Measurements from ENCODE around the gene PLB1.
A peak's percentile ranks its signal among the peaks of the same experiment; 100 is the strongest.

PLB1 gene

GRCh38 chr2:28617502-28618184, 121.8 kb downstream of the PLB1 start:
- DNase-seq: no peak

GRCh38 chr2:28618221-28619141, 122.6 kb downstream of the PLB1 start:
- DNase-seq: no peak

- peak; percentile 56 for DNase-seq
Observed at GRCh38 chr2:28619213-28620196, 123.6 kb downstream of the PLB1 start.

GRCh38 chr2:28620291-28620793, 124.5 kb downstream of the PLB1 start:
- DNase-seq: no peak

GRCh38 chr2:28620801-28621171, 124.9 kb downstream of the PLB1 start:
- DNase-seq: no peak

GRCh38 chr2:28621172-28622100, 125.6 kb downstream of the PLB1 start:
- DNase-seq: peak; percentile 92

- DNase-seq: no peak
Observed at GRCh38 chr2:28622101-28622499, 126.2 kb downstream of the PLB1 start.

- DNase-seq: no peak
Observed at GRCh38 chr2:28623582-28624405, 127.9 kb downstream of the PLB1 start.

GRCh38 chr2:28624436-28624792, 128.6 kb downstream of the PLB1 start:
- no peak for DNase-seq

GRCh38 chr2:28624793-28625701, 129.2 kb downstream of the PLB1 start:
- peak; percentile 78 for DNase-seq

GRCh38 chr2:28626376-28626775, 130.5 kb downstream of the PLB1 start:
- DNase-seq: no peak

GRCh38 chr2:28626891-28627421, 131.1 kb downstream of the PLB1 start:
- DNase-seq: peak; percentile 38

- DNase-seq: peak; percentile 63
Observed at GRCh38 chr2:28627722-28628480, 132.0 kb downstream of the PLB1 start.

GRCh38 chr2:28628506-28628905, 132.6 kb downstream of the PLB1 start:
- no peak for DNase-seq

- DNase-seq: no peak
Observed at GRCh38 chr2:28628987-28629386, 133.1 kb downstream of the PLB1 start.

GRCh38 chr2:28629910-28630309, 134.1 kb downstream of the PLB1 start:
- DNase-seq: no peak

- no peak for DNase-seq
Observed at GRCh38 chr2:28630341-28630740, 134.5 kb downstream of the PLB1 start.

GRCh38 chr2:28631514-28632206, 135.8 kb downstream of the PLB1 start:
- no peak for DNase-seq
